Ishikawa (cell line): ENCODE data around the gene SRC.

Source experiments
- CEBPB ChIP-seq: IDR thresholded peaks from 2 replicates; pipeline ENCODE4 v1.6.1; 2012
- CREB1 ChIP-seq: IDR thresholded peaks from 2 replicates; pipeline ENCODE4 v1.6.1; 2012; ENCODE audit warnings: low read depth
- EGR1 ChIP-seq: IDR thresholded peaks from 2 replicates; pipeline ENCODE4 v1.6.1; 2012
- EP300 ChIP-seq: IDR thresholded peaks from 2 replicates; pipeline ENCODE4 v1.6.1; 2012; ENCODE audit warnings: borderline replicate concordance
- FOXM1 ChIP-seq: IDR thresholded peaks from 2 replicates; pipeline ENCODE4 v1.6.1; 2012; ENCODE audit warnings: low read depth, borderline replicate concordance
- MAX ChIP-seq: IDR thresholded peaks from 2 replicates; pipeline ENCODE4 v1.6.1; 2012
- NFIC ChIP-seq: IDR thresholded peaks from 2 replicates; pipeline ENCODE4 v1.6.1; 2012
- RAD21 ChIP-seq: IDR thresholded peaks from 2 replicates; pipeline ENCODE4 v1.6.1; 2012; ENCODE audit warnings: low read depth
- TAF1 ChIP-seq: IDR thresholded peaks from 2 replicates; pipeline ENCODE4 v1.6.1; 2012; ENCODE audit warnings: low read depth, mild to moderate bottlenecking
- TCF12 ChIP-seq: IDR thresholded peaks from 2 replicates; pipeline ENCODE4 v1.6.1; 2012; ENCODE audit warnings: low read depth
- TEAD4 ChIP-seq: IDR thresholded peaks from 2 replicates; pipeline ENCODE4 v1.6.1; 2012
- YY1 ChIP-seq: IDR thresholded peaks from 2 replicates; pipeline ENCODE4 v1.6.1; 2012; ENCODE audit warnings: low read depth
- ZBTB7A ChIP-seq: IDR thresholded peaks from 2 replicates; pipeline ENCODE4 v1.6.1; 2012; ENCODE audit warnings: low read depth
- TF ChIP-seq, protein P1 (sequence below): IDR thresholded peaks from 2 replicates; pipeline ENCODE4 v1.6.1; 2012; ENCODE audit warnings: low read depth, mild to moderate bottlenecking
- TF ChIP-seq, protein P2 (sequence below): IDR thresholded peaks from 2 replicates; pipeline ENCODE4 v1.6.1; 2012

Gene SRC

GRCh38 chr20:37308086-37309050 lies 37.6 kb upstream of the SRC start:
- no peak for TF ChIP-seq NFIC
- TF ChIP-seq YY1 = no peak
- no peak for TF ChIP-seq FOXM1
- TF ChIP-seq, protein P1, sequence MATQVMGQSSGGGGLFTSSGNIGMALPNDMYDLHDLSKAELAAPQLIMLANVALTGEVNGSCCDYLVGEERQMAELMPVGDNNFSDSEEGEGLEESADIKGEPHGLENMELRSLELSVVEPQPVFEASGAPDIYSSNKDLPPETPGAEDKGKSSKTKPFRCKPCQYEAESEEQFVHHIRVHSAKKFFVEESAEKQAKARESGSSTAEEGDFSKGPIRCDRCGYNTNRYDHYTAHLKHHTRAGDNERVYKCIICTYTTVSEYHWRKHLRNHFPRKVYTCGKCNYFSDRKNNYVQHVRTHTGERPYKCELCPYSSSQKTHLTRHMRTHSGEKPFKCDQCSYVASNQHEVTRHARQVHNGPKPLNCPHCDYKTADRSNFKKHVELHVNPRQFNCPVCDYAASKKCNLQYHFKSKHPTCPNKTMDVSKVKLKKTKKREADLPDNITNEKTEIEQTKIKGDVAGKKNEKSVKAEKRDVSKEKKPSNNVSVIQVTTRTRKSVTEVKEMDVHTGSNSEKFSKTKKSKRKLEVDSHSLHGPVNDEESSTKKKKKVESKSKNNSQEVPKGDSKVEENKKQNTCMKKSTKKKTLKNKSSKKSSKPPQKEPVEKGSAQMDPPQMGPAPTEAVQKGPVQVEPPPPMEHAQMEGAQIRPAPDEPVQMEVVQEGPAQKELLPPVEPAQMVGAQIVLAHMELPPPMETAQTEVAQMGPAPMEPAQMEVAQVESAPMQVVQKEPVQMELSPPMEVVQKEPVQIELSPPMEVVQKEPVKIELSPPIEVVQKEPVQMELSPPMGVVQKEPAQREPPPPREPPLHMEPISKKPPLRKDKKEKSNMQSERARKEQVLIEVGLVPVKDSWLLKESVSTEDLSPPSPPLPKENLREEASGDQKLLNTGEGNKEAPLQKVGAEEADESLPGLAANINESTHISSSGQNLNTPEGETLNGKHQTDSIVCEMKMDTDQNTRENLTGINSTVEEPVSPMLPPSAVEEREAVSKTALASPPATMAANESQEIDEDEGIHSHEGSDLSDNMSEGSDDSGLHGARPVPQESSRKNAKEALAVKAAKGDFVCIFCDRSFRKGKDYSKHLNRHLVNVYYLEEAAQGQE = no peak
- TF ChIP-seq CREB1 = no peak
- no peak for TF ChIP-seq TEAD4
- no peak for TF ChIP-seq EGR1
- no peak for TF ChIP-seq TAF1

DNA sequence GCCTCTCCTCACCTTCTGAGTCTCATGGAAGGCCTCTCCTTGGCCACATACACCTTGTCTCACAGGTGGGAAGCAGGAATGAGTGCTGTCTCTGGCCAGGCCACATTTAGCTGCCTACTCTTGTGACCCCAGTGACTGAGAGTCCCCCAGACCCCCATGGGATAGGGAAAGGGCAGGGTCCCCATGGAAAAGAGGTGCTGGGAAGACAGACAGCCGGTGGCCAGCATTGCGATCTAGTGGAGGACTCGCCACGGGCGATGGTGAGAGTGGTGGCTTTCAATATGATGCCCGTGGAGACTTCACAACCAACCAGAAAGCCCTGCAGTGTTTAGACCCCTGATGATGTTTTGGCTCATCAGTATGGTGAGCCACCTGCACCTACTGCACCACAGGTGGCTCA lies 36.6 kb upstream of the SRC start:
- no peak for TF ChIP-seq EGR1
- no peak for TF ChIP-seq RAD21
- no peak for TF ChIP-seq TEAD4
- no peak for TF ChIP-seq NFIC
- no peak for TF ChIP-seq FOXM1
- TF ChIP-seq TCF12 = no peak
- TF ChIP-seq YY1 = no peak
- no peak for TF ChIP-seq CREB1

DNA sequence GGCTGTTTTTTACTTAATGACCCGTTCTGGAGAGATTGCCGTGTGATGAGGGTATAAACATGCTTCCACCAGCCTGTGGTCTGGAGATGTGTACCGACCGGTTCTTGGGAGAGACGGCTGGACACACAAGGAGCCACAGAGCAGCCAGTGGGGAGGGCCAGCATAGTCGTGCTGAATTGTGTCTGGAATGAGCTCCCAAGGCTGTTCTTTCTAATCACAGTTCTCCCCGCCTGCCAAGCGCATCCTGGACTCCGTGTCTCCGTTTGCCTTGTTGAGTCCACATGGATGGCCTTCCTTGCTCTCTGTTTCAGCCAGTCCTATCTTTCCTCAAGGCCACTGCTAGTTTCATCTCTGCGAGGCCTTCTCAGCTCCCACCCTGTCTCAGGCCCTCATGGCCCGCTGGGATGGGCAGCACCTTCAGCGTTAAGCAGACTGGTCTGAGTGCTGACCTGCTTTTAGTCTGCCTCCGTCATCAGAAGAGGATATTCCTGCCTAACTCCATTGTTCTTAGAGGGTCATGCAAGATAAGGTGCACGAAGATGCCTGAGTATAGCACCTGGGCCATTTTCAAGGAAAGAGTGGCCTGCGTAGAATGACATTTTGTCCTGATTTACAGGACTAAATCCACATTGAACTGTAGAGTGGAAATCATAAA lies 35.9 kb upstream of the SRC start:
- TF ChIP-seq RAD21 (no peak), MAX (no peak), FOXM1 (no peak), YY1 (no peak), TCF12 (no peak), ZBTB7A (no peak), NFIC (no peak), TAF1 (no peak)
- TF ChIP-seq, protein P2, sequence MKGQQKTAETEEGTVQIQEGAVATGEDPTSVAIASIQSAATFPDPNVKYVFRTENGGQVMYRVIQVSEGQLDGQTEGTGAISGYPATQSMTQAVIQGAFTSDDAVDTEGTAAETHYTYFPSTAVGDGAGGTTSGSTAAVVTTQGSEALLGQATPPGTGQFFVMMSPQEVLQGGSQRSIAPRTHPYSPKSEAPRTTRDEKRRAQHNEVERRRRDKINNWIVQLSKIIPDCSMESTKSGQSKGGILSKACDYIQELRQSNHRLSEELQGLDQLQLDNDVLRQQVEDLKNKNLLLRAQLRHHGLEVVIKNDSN = no peak

DNA sequence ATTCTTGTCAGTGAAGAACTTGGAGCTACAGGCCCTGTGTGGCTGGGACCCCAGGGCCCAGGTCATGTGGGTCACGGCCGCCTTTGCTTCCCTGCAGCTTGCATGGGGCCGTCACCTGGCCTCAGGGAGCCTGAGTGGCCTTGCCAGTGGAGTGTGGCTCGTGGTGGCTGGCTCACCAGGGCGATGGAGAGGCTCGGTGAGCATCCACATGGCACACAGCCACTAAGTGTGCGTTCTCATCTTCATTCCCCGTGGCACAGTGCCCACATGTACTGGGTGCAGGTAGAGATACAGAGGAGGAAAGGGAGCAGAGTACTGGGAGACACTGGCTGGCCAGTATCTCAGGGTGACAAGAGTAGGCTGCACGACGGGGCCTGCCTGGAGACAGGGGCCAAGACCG lies 35.0 kb upstream of the SRC start:
- TF ChIP-seq YY1 (no peak), TCF12 (no peak), CREB1 (no peak), CEBPB (no peak), EGR1 (no peak), MAX (no peak), TAF1 (no peak), FOXM1 (no peak)

DNA sequence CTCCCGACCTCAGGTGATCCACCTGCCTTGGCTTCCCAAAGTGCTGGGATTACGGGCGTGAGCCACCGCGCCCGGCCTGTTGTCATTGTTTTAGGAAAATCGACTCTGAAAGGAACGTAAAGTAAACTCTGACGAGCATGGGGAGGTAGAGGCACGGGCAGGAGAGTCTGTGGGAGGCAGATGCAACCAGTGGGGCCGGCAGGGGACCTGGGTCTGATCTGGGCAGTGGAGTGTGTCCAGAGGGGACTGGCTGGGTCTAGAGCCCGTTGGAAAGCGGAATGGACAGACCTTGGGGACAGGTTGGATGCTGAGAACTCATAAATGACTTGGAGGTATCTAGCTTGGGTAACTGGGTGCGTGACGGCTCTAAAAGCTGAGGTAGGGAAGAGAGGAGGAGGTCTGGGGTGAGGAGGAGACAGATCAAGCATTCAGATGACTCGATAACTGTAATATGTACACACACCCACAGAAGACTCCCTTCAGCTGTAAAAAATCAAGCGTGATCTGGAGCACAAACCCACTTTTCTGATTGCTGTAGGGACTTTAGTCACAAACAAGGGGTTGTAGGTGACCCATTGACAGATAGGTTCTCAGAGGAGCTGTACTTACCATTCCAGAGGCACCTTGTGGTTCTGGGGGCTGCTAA lies 34.1 kb upstream of the SRC start:
- TF ChIP-seq, protein P2 = no peak
- TF ChIP-seq RAD21 (no peak), TEAD4 (no peak), ZBTB7A (no peak), CEBPB (no peak), TCF12 (no peak), EP300 (no peak), CREB1 (no peak), FOXM1 (no peak), TAF1 (no peak)
- TF ChIP-seq, protein P1 = no peak
